ENCODE results near the gene EIF5A. TPM values are rescaled to one million over a fixed set of nuclear protein-coding genes. Genes with fewer than 3 reads are reported as not detected.

Gene EIF5A
- total RNA-seq, 1 donor from 2014 or later, result 623 TPM

- no peak for ATAC-seq
These were observed 49.3 kb downstream of the EIF5A start for GRCh38 chr17:7356756-7357155.

- ATAC-seq, result no peak
These were observed 50.0 kb downstream of the EIF5A start for GRCh38 chr17:7357381-7357780.

DNA sequence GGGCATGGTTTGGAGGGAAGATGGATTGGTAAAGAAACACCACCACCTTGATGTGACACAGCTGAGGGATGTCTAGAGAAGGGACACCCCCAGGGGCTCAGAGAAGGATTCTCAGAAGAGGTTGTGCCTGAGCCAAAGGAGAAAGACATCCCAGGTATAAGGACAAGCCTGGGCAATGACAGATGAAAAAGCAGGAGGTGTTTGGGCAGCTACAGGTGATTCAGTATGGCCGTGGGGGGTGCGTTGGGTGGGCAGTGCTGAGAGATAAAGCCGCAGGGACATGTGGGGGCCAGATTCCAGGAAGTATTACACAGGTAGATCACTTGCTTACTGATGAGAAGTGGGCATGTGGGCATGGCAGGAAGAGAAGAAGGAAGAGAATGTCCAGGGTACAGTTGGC lies 54.5 kb downstream of the EIF5A start:
- peak; percentile 20 for ATAC-seq

Other genes starting within 250 kb of the EIF5A start
- 0.92 TPM for gene CLEC10A, start 227.4 kb upstream of the EIF5A start, total RNA-seq
- 0.24 TPM for gene ASGR2, start 192.8 kb upstream of the EIF5A start, total RNA-seq
- gene ASGR1, start 128.3 kb upstream of the EIF5A start, total RNA-seq, result 1.00 TPM
- 3.1 TPM for gene DLG4, start 87.8 kb upstream of the EIF5A start, total RNA-seq
- 311 TPM for gene ACADVL, start 87.7 kb upstream of the EIF5A start, total RNA-seq
- gene DVL2, start 73.1 kb upstream of the EIF5A start, total RNA-seq, result 32.7 TPM
- gene PHF23, start 68.2 kb upstream of the EIF5A start, total RNA-seq, result 33.6 TPM
- 268 TPM for gene GABARAP, start 65.2 kb upstream of the EIF5A start, total RNA-seq
- gene CTDNEP1, start 55.9 kb upstream of the EIF5A start, total RNA-seq, result 87.6 TPM
- gene ELP5, start 55.4 kb upstream of the EIF5A start, total RNA-seq, result 40.3 TPM
- 279 TPM for gene CLDN7, start 45.1 kb upstream of the EIF5A start, total RNA-seq
- 0.68 TPM for gene SLC2A4, start 25.9 kb upstream of the EIF5A start, total RNA-seq
- gene YBX2, start 13.0 kb upstream of the EIF5A start, total RNA-seq, result 0.96 TPM
- 38.9 TPM for gene GPS2, start 7.7 kb downstream of the EIF5A start, total RNA-seq
- gene NEURL4, start 21.7 kb downstream of the EIF5A start, total RNA-seq, result 13.5 TPM
- gene ACAP1, start 28.9 kb downstream of the EIF5A start, total RNA-seq, result 3.8 TPM
- gene KCTD11, start 44.5 kb downstream of the EIF5A start, total RNA-seq, result 32.9 TPM
- gene TMEM95, start 47.5 kb downstream of the EIF5A start, total RNA-seq, result not detected
- gene TNK1, start 73.5 kb downstream of the EIF5A start, total RNA-seq, result 6.1 TPM
- gene PLSCR3, start 86.9 kb downstream of the EIF5A start, total RNA-seq, result 23.1 TPM
- 92.8 TPM for gene TMEM256, start 96.5 kb downstream of the EIF5A start, total RNA-seq
- gene NLGN2, start 100.2 kb downstream of the EIF5A start, total RNA-seq, result 3.0 TPM
- gene SPEM1, start 112.7 kb downstream of the EIF5A start, total RNA-seq, result not detected
- not detected for gene SPEM2, start 118.0 kb downstream of the EIF5A start, total RNA-seq
- gene SPEM3, start 121.2 kb downstream of the EIF5A start, total RNA-seq, result not detected
- gene TMEM102, start 127.8 kb downstream of the EIF5A start, total RNA-seq, result 8.2 TPM
- gene FGF11, start 131.9 kb downstream of the EIF5A start, total RNA-seq, result 8.6 TPM
- 4.9 TPM for gene CHRNB1, start 137.4 kb downstream of the EIF5A start, total RNA-seq
- gene ZBTB4, start 172.0 kb downstream of the EIF5A start, total RNA-seq, result 21.0 TPM
- not detected for gene SLC35G6, start 173.8 kb downstream of the EIF5A start, total RNA-seq
- gene POLR2A, start 176.7 kb downstream of the EIF5A start, total RNA-seq, result 116 TPM
- gene TNFSF12, start 241.4 kb downstream of the EIF5A start, total RNA-seq, result 2.7 TPM

Data from esophagus mucosa (tissue), 1 donor.